ENCODE data around the gene ASXL3. TPM values are rescaled to one million over a fixed set of nuclear protein-coding genes. Genes with fewer than 3 reads are reported as not detected.

Gene ASXL3
- total RNA-seq, 1 donor from 2014 or later: under 0.01 TPM

DNA sequence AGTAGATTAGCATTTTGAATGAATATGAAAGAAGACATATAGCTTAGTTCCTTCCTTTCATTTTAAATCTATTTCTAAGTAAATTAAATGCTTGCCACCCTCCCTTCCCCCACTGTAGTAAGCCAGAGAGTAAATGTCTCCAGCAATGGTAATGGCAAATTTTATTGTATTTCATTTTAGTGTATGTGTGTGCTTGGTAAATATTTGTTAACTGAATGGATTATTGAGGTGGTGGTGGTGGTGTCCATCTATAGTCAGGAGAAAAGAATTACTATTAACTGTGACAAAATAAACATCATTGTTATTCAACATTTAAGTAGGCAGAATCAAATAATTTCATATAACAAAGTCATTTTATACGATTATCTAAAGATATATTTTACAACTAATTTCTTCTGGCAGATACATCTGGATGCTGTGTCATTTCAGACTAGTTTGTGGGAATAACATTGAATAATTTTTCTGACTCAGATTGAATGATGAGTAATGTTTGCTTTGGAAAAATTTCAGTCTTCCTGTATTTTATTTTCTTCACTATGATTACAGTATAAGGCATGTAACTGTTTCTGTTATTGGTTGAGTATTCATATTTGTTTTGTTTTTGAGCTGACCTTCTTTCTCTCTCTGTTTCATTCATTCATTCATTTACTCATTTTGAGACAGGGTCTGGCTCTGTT is 18.3 kb downstream of the ASXL3 start:
- H3K4me3 ChIP-seq (ENCODE audit: low read depth, low read length): no peak overlapping the region
- H3K27me3 ChIP-seq (ENCODE audit: control insufficient read depth, insufficient read depth, low read length): no peaks in the 10 kb centered on the region
- H3K36me3 ChIP-seq (ENCODE audit: control insufficient read depth, insufficient read depth, low read length): no peaks in the 10 kb centered on the region
- DNase-seq (ENCODE audit: low read depth) (peak; percentile 90), FAIRE-seq (no peak)
- TF ChIP-seq, protein P1, sequence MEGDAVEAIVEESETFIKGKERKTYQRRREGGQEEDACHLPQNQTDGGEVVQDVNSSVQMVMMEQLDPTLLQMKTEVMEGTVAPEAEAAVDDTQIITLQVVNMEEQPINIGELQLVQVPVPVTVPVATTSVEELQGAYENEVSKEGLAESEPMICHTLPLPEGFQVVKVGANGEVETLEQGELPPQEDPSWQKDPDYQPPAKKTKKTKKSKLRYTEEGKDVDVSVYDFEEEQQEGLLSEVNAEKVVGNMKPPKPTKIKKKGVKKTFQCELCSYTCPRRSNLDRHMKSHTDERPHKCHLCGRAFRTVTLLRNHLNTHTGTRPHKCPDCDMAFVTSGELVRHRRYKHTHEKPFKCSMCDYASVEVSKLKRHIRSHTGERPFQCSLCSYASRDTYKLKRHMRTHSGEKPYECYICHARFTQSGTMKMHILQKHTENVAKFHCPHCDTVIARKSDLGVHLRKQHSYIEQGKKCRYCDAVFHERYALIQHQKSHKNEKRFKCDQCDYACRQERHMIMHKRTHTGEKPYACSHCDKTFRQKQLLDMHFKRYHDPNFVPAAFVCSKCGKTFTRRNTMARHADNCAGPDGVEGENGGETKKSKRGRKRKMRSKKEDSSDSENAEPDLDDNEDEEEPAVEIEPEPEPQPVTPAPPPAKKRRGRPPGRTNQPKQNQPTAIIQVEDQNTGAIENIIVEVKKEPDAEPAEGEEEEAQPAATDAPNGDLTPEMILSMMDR (IDR thresholded peaks at IDR 0.05; ENCODE audit: insufficient read depth, low read length, severe bottlenecking): no peak

DNA sequence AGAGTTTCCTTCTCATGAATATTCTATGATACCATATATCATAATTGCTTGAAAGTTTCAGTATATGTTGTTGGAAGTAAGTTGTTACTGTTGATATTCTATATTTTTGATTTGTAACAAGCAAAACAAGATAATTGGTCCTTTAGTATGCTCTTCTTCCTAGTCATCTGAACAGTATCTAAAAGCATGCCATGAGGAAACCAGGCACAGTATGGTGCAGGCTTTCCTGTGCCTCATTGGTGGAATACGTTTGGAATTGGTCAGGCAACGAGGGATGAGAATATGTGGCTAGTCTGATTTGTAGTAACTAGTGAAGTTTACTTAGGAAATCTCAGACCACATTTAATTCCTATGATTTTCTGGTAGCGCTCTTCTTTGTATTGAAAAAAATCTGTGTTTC is 22.8 kb downstream of the ASXL3 start:
- no peaks in the 10 kb centered on the region for H3K36me3 ChIP-seq (ENCODE audit: control insufficient read depth, insufficient read depth, low read length)
- no peak overlapping the region for H3K4me3 ChIP-seq (ENCODE audit: low read depth, low read length)
- H3K27me3 ChIP-seq (ENCODE audit: control insufficient read depth, insufficient read depth, low read length): no peaks in the 10 kb centered on the region
- DNase-seq (ENCODE audit: low read depth): no peak
- TF ChIP-seq, protein P1 (IDR thresholded peaks at IDR 0.05; ENCODE audit: insufficient read depth, low read length, severe bottlenecking): no peak
- FAIRE-seq: no peak

DNA sequence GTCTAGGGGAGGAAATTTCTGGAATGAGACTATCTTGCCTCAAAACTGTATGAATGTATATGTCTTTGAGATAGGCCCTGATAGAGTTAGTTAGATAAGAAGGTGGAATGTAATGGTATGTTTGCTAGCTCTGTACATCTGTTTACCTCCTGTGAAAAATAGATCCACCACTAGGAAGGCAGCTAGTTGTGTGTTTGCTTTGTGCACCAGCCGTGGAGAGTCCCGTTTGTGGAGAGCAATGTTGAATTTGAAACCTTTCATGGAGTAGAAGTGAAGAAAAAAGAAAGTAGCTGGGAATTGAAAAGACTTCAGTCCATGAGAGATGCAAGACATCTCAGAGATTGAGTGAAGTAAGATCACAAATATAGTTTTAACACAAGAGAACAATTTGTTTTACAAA is 25.4 kb downstream of the ASXL3 start:
- Histone ChIP-seq H3K27me3 (ENCODE audit: control insufficient read depth, insufficient read depth, low read length) (no peaks in the 10 kb centered on the region), H3K36me3 (ENCODE audit: control insufficient read depth, insufficient read depth, low read length) (no peaks in the 10 kb centered on the region), H3K4me3 (ENCODE audit: low read depth, low read length) (no peak overlapping the region)
- DNase-seq (ENCODE audit: low read depth) (no peak), FAIRE-seq (no peak)
- TF ChIP-seq, protein P1 (IDR thresholded peaks at IDR 0.05; ENCODE audit: insufficient read depth, low read length, severe bottlenecking): no peak

DNA sequence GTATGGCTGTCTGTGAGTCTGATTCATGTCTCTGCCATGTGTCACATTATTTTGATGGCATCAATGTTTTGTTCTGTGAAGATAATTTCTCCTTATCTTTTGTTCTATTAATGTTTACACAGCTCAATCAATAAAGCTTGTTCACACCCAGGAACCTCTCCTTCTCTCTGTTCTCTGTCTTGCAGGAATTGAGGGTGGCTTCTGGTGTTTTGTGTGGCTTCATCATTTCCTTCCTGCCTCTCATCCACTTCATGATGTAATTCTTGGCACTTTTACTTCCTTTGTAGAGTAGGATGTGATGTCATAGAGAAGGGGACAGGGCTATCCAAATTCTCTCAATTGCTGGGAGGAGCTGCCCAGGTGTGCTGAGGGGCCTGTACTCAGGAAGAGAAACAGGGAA is 27.2 kb downstream of the ASXL3 start:
- TF ChIP-seq, protein P1 (IDR thresholded peaks at IDR 0.05; ENCODE audit: insufficient read depth, low read length, severe bottlenecking): no peak
- FAIRE-seq (no peak), DNase-seq (ENCODE audit: low read depth) (no peak)

DNA sequence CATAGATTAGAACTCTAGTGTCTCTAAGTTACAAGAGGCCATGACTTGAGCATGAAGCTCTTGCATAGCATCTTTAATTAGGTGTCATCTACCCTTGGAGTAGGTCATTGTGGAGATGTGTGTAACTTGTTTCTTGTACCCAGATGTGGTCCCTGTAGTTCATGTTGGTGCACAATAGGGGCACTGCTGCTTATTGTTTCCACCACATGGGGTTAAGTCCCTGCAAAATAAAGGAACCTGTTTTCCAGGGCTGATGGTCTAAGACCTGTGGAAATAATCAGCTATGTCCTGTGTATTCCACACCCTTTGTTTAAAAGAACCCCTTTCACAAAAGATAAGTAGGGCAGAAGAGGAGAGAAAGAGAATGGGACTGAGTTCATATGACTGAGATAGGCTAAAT is 28.6 kb downstream of the ASXL3 start:
- TF ChIP-seq, protein P1 (IDR thresholded peaks at IDR 0.05; ENCODE audit: insufficient read depth, low read length, severe bottlenecking): no peak
- Histone ChIP-seq H3K36me3 (ENCODE audit: control insufficient read depth, insufficient read depth, low read length) (no peaks in the 10 kb centered on the region), H3K4me3 (ENCODE audit: low read depth, low read length) (no peak overlapping the region), H3K27me3 (ENCODE audit: control insufficient read depth, insufficient read depth, low read length) (no peaks in the 10 kb centered on the region)
- FAIRE-seq (no peak), DNase-seq (ENCODE audit: low read depth) (no peak)

More for the DNA sequence above, 27.2 kb downstream of the ASXL3 start:
- H3K36me3 ChIP-seq (ENCODE audit: control insufficient read depth, insufficient read depth, low read length): no peaks in the 10 kb centered on the region
- H3K4me3 ChIP-seq (ENCODE audit: low read depth, low read length): no peak overlapping the region
- no peaks in the 10 kb centered on the region for H3K27me3 ChIP-seq (ENCODE audit: control insufficient read depth, insufficient read depth, low read length)

Data from bronchial epithelial cell (primary cell).